ENCODE data around the gene HOXD10. TPM values are rescaled to one million over a fixed set of nuclear protein-coding genes. Genes with fewer than 3 reads are reported as not detected.
A peak's percentile ranks its signal among the peaks of the same experiment; 100 is the strongest.

The HOXD10 gene
- total and polyA plus RNA-seq, 9 of the 15 experiments (the other 6 are each of a cell fraction or from before 2014, with no cell fraction given) = not detected

- TF ChIP-seq MEIS2 (IDR thresholded peaks at IDR 0.05; ENCODE audit: partially characterized antibody) = no peak
- TF ChIP-seq ZBTB2 (IDR thresholded peaks at IDR 0.05) = no peak
- 0 out of 2 replicates have a peak, but pooled peaks have one; percentile 26 for TF ChIP-seq USF2 (CRISPR knock-in tag; IDR thresholded peaks at IDR 0.05)
- TF ChIP-seq, protein P1, sequence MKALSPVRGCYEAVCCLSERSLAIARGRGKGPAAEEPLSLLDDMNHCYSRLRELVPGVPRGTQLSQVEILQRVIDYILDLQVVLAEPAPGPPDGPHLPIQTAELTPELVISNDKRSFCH (CRISPR knock-in tag; IDR thresholded peaks at IDR 0.05) = no peak
- TF ChIP-seq, protein P1 (tag; IDR thresholded peaks at IDR 0.05) = no peak
- TF ChIP-seq E2F3 (CRISPR knock-in tag; IDR thresholded peaks at IDR 0.05) = no peak
- no peak for TF ChIP-seq ZFP30 (CRISPR knock-in tag; IDR thresholded peaks at IDR 0.05; ENCODE audit: borderline replicate concordance)
- TF ChIP-seq NR3C1 (CRISPR knock-in tag; IDR thresholded peaks at IDR 0.05) = 0 out of 2 replicates have a peak, but pooled peaks have one; percentile 26
- TF ChIP-seq NR4A1 (CRISPR knock-in tag; IDR thresholded peaks at IDR 0.05) = no peak
- TF ChIP-seq NR4A1 (tag; IDR thresholded peaks at IDR 0.05) = peak; percentile 57; the same call in 1 of the 2 replicates
- TF ChIP-seq, protein P2, sequence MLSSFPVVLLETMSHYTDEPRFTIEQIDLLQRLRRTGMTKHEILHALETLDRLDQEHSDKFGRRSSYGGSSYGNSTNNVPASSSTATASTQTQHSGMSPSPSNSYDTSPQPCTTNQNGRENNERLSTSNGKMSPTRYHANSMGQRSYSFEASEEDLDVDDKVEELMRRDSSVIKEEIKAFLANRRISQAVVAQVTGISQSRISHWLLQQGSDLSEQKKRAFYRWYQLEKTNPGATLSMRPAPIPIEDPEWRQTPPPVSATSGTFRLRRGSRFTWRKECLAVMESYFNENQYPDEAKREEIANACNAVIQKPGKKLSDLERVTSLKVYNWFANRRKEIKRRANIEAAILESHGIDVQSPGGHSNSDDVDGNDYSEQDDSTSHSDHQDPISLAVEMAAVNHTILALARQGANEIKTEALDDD (IDR thresholded peaks at IDR 0.05) = no peak
- TF ChIP-seq ZNF696 (CRISPR knock-in tag; conservative IDR thresholded peaks at IDR 0.05) = no peak
- TF ChIP-seq DMBX1 (CRISPR knock-in tag; IDR thresholded peaks at IDR 0.05; ENCODE audit: borderline replicate concordance) = no peak
- no peak for TF ChIP-seq SREBF1 (IDR thresholded peaks at IDR 0.05; ENCODE audit: borderline replicate concordance, low read depth, low read length)
- TF ChIP-seq, protein P3, sequence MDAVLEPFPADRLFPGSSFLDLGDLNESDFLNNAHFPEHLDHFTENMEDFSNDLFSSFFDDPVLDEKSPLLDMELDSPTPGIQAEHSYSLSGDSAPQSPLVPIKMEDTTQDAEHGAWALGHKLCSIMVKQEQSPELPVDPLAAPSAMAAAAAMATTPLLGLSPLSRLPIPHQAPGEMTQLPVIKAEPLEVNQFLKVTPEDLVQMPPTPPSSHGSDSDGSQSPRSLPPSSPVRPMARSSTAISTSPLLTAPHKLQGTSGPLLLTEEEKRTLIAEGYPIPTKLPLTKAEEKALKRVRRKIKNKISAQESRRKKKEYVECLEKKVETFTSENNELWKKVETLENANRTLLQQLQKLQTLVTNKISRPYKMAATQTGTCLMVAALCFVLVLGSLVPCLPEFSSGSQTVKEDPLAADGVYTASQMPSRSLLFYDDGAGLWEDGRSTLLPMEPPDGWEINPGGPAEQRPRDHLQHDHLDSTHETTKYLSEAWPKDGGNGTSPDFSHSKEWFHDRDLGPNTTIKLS (IDR thresholded peaks at IDR 0.05; ENCODE audit: borderline replicate concordance, low read depth) = 0 out of 2 replicates have a peak, but pooled peaks have one; percentile 11
- no peak for TF ChIP-seq ETS1 (conservative IDR thresholded peaks at IDR 0.05; ENCODE audit: control insufficient read depth, low read depth, low read length)
- TF ChIP-seq, protein P4, sequence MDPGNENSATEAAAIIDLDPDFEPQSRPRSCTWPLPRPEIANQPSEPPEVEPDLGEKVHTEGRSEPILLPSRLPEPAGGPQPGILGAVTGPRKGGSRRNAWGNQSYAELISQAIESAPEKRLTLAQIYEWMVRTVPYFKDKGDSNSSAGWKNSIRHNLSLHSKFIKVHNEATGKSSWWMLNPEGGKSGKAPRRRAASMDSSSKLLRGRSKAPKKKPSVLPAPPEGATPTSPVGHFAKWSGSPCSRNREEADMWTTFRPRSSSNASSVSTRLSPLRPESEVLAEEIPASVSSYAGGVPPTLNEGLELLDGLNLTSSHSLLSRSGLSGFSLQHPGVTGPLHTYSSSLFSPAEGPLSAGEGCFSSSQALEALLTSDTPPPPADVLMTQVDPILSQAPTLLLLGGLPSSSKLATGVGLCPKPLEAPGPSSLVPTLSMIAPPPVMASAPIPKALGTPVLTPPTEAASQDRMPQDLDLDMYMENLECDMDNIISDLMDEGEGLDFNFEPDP (CRISPR knock-in tag; IDR thresholded peaks at IDR 0.05) = no peak
- TF ChIP-seq HDAC6 (IDR thresholded peaks at IDR 0.05; ENCODE audit: low read depth, low read length) = no peak
Measured at GRCh38 chr2:176080540-176081375, 35.8 kb upstream of the HOXD10 start (continued).
